ENCODE results near the gene RNF34. TPM values are rescaled to one million over a fixed set of nuclear protein-coding genes. Genes with fewer than 3 reads are reported as not detected.

Gene RNF34
- total and polyA plus RNA-seq, 2 of the 13 experiments (the other 11 are each of a cell fraction or from before 2014, with no cell fraction given) = 36.8 to 53.2 TPM

DNA sequence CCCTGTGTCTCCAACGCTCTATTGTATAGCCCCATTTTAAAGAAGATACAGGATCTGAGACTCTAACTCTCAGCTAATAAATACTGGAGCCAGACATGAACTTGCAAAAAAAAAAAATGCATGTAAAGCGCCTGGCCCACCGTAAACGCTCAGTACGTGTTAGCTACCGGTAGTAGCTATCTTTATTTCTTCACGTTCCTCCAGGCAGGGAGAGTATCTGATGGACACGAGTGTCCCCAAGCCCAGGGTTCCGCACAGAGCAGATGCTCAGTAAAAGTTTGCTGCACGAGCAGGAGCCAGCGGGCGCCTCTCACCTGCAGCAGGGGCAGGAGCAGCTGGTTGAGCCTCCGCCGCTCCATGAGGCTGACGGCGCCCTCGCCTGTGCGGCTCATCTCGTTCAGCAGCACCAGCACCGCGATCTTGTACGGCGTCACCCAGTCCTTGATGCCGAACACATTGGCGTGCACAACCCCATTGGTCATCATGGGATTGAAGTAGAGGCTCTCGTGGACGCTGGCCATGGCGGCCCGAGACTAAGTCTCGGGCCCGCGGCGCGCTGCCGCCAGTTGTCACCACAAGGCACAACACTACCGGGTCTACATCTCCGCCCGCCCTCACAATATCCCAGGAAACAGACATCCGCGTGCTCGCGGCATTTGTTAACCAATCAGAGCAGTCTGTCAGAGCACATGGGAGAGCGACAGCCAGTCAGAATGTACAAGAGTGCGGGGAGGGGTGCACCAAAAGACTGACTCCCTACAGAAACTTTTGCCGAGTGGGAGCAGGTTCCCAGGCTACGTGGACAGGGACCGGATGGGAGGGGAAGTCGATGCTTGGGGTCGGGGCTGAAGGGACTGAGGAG is 47.9 kb upstream of the RNF34 start, which contains the start of gene ANAPC5 (continued):
- TF ChIP-seq, protein P1, sequence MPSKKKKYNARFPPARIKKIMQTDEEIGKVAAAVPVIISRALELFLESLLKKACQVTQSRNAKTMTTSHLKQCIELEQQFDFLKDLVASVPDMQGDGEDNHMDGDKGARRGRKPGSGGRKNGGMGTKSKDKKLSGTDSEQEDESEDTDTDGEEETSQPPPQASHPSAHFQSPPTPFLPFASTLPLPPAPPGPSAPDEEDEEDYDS (CRISPR knock-in tag; IDR thresholded peaks at IDR 0.05) = peak; percentile 90
- TF ChIP-seq TOPORS (CRISPR knock-in tag; IDR thresholded peaks at IDR 0.05) (no peak), ZNF225 (CRISPR knock-in tag; IDR thresholded peaks at IDR 0.05) (peak; percentile 23; the same call in 1 of the 2 replicates), MEIS1 (CRISPR knock-in tag; IDR thresholded peaks at IDR 0.05; ENCODE audit: borderline replicate concordance) (no peak; the same call in 1 of the 2 replicates), FIP1L1 (IDR thresholded peaks at IDR 0.05; ENCODE audit: borderline replicate concordance, insufficient read depth, low read depth, low read length) (no peak), ZNF207 (IDR thresholded peaks at IDR 0.05; ENCODE audit: borderline replicate concordance) (no peak), ZNF280D (CRISPR knock-in tag; IDR thresholded peaks at IDR 0.05) (no peak; the same call in 1 of the 2 replicates), ATAD3A (CRISPR knock-in tag; IDR thresholded peaks at IDR 0.05) (no peak), SCMH1 (CRISPR knock-in tag; IDR thresholded peaks at IDR 0.05; ENCODE audit: borderline replicate concordance) (no peak), SRSF1 (optimal IDR thresholded peaks at IDR 0.05; ENCODE audit: low read depth, low read length) (peak; percentile 83), ZSCAN30 (CRISPR knock-in tag; IDR thresholded peaks at IDR 0.05) (0 out of 2 replicates have a peak, but pooled peaks have one; percentile 71), ZNF331 (CRISPR knock-in tag; IDR thresholded peaks at IDR 0.05) (peak; percentile 67), ZNF569 (CRISPR knock-in tag; IDR thresholded peaks at IDR 0.05; ENCODE audit: borderline replicate concordance) (no peak), KLF6 (CRISPR knock-in tag; IDR thresholded peaks at IDR 0.05) (peak; percentile 50; the same call in 1 of the 2 replicates), ZNF460 (CRISPR knock-in tag; IDR thresholded peaks at IDR 0.05; ENCODE audit: borderline replicate concordance) (no peak), THYN1 (CRISPR knock-in tag; IDR thresholded peaks at IDR 0.05; ENCODE audit: borderline replicate concordance, low read depth) (no peak), HNF4A (CRISPR knock-in tag; IDR thresholded peaks at IDR 0.05) (peak; percentile 32; the same call in 1 of the 2 replicates), REPIN1 (CRISPR knock-in tag; IDR thresholded peaks at IDR 0.05; ENCODE audit: borderline replicate concordance, low read depth) (peak; percentile 65; the same call in 1 of the 2 replicates), ZNF160 (CRISPR knock-in tag; IDR thresholded peaks at IDR 0.05) (peak; percentile 25; the same call in 1 of the 2 replicates), MEIS2 (CRISPR knock-in tag; IDR thresholded peaks at IDR 0.05) (peak; percentile 57; the same call in 1 of the 2 replicates)
- TF ChIP-seq, protein P2, sequence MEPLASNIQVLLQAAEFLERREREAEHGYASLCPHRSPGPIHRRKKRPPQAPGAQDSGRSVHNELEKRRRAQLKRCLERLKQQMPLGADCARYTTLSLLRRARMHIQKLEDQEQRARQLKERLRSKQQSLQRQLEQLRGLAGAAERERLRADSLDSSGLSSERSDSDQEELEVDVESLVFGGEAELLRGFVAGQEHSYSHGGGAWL (CRISPR knock-in tag; IDR thresholded peaks at IDR 0.05) = peak; percentile 81
